HG02870 (cell line): ENCODE data around the gene C1orf115.
"Not testable (repeated sequence)": the region's sequence is repeated elsewhere in the genome, so short reads cannot be mapped to it uniquely, and the experiment has no call there.

Source experiments
- ATAC-seq: cut with Tn5 transposase; IDR thresholded peaks from one replicate; pipeline ENCODE4 v1.9.1; 2021; ENCODE audit warnings: mild to moderate bottlenecking, moderate library complexity; ENCODE audit not compliant: unreplicated experiment

The C1orf115 gene

GRCh38 chr1:220717800-220718640, 27.9 kb downstream of the C1orf115 start:
- no peak for ATAC-seq

GRCh38 chr1:220721266-220721665, 31.1 kb downstream of the C1orf115 start:
- ATAC-seq, result not testable (repeated sequence)

GRCh38 chr1:220726634-220727033, 36.5 kb downstream of the C1orf115 start:
- ATAC-seq, result no peak

GRCh38 chr1:220727519-220727918, 37.4 kb downstream of the C1orf115 start:
- no peak for ATAC-seq

- ATAC-seq, result no peak
Measured at GRCh38 chr1:220730486-220730885, 40.3 kb downstream of the C1orf115 start.

- no peak for ATAC-seq
Measured at GRCh38 chr1:220732137-220732536, 42.0 kb downstream of the C1orf115 start.

GRCh38 chr1:220732621-220733020, 42.5 kb downstream of the C1orf115 start:
- ATAC-seq, result peak; percentile 19

- ATAC-seq, result peak; percentile 88
Measured at GRCh38 chr1:220733086-220733601, 43.0 kb downstream of the C1orf115 start.

GRCh38 chr1:220734571-220735326, 44.6 kb downstream of the C1orf115 start:
- no peak for ATAC-seq

- not testable (repeated sequence) for ATAC-seq
Measured at GRCh38 chr1:220736283-220736682, 46.1 kb downstream of the C1orf115 start.

GRCh38 chr1:220741349-220741748, 51.2 kb downstream of the C1orf115 start:
- no peak for ATAC-seq

- no peak for ATAC-seq
Measured at GRCh38 chr1:220741825-220742224, 51.7 kb downstream of the C1orf115 start.

GRCh38 chr1:220742520-220742919, 52.4 kb downstream of the C1orf115 start:
- no peak for ATAC-seq

GRCh38 chr1:220746851-220747250, 56.7 kb downstream of the C1orf115 start:
- ATAC-seq, result no peak

GRCh38 chr1:220747437-220748088, 57.4 kb downstream of the C1orf115 start:
- no peak for ATAC-seq

GRCh38 chr1:220748089-220748934, 58.1 kb downstream of the C1orf115 start, which contains the start of gene MTARC2:
Gene MTARC2, plus strand, starts transcription at chr1:220748322. Its CDS starts 210 bp downstream, at chr1:220748532.
- no peak for ATAC-seq
